HG02571 (cell line): Measurements from ENCODE around the gene DNAAF1.

Experiments
- ATAC-seq: cut with Tn5 transposase; IDR thresholded peaks from one replicate; pipeline ENCODE4 v1.9.1; 2021; ENCODE audit warnings: mild to moderate bottlenecking, moderate library complexity; ENCODE audit not compliant: unreplicated experiment

The DNAAF1 gene

DNA sequence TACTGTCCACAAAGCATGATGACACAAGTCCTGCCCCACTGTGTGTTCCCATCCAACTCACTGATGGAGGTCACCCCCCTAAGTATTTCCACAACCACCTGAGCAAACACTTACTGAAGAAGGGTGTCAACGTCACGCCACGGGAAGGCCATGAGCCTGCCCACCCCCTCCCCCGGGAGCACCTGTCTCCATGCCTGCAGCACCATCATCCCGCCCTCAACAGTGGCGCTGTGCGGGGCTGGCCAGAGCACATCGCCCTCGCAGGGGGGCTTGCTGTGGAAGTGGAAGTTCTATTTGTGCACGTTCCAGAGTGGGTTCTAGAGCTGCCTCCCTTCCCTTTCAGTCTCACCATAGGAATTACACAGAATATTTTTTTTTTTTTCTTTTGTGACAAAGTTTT is 24.1 kb upstream of the DNAAF1 start:
- ATAC-seq, result no peak

DNA sequence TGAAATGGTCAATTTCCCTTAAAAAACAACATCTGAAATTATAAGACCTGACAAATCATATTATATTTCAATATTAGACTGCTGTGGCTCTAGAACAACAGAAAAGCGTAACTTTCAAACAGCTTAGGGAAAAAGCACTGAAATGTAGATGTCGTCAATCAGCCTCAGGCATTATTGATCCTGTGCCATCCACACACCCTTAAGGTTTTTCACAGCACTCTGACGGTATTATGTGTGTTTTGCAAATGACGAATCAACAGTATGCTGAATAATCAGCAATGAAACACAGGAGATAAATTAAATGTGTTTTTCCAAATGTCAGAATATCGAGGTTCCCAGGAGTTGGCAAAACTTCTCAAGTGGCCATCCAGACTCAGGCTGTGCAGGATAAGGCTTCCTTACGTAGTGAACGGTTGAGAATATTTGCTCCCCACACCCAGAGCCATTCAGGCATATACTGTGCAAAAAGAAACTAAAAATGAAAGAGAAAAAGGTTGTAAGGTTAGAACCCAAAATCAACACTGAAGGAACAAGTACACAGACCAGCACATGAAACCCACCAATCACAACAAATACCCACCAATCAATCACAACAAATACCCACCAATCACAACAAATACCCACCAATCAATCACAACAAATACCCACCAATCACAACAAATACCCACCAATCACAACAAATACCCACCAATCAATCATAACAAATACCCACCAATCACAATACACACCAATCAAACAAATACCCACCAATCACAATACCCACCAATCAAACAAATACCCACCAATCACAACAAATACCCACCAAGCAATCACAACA is 20.6 kb upstream of the DNAAF1 start:
- ATAC-seq, result no peak

DNA sequence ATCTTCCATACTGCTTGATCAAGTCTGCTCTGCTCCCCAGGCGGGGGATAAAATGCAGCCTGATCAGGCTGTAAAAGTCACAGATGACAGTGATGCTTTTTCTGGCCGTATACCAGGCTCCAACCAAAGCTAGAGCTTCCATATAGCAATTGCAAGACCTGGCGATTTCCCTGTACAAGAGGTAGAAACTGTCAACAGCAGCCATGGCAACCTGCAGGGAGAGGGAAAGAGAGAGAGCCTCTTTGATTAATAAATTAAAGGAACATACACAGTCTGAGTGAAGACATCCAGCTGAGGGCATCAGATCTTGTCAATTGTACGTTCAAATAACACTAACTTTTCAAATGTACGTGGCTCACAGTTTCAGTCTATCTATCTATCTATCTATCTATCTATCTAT is 14.0 kb upstream of the DNAAF1 start:
- ATAC-seq, result no peak

DNA sequence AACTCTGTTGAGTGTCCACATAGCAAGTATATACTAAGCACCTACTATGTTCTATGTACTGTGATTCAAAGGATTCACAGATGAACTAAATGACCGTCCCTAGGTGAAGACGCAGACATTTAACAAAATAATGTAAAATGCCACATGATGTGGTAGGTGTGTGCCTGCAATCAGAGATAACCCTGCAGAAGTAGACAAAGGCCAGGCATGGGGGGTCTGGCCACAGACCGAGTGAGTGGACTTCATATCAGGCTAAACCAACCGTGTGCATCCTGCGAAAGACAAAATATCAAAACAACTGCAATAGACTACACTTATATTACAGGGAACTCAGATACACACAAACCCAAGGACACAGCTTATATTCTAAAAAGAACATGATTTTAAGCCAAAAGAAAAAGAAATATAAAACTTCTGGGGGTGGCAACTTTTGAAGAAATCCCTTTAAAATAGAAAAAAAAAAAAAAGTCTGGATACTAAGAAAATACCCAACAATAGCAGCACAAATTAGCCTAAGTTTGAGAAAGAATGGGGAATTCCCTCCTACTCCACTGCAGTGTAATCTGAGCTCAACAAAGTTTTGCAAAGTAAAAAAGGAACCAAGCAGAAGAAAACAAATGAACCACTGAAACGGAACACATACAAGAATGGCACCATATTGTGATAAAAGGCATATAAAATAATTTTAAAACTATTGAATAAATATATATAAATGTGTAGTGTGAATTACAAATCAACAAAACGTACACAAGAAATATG is 12.4 kb upstream of the DNAAF1 start:
- no peak for ATAC-seq

DNA sequence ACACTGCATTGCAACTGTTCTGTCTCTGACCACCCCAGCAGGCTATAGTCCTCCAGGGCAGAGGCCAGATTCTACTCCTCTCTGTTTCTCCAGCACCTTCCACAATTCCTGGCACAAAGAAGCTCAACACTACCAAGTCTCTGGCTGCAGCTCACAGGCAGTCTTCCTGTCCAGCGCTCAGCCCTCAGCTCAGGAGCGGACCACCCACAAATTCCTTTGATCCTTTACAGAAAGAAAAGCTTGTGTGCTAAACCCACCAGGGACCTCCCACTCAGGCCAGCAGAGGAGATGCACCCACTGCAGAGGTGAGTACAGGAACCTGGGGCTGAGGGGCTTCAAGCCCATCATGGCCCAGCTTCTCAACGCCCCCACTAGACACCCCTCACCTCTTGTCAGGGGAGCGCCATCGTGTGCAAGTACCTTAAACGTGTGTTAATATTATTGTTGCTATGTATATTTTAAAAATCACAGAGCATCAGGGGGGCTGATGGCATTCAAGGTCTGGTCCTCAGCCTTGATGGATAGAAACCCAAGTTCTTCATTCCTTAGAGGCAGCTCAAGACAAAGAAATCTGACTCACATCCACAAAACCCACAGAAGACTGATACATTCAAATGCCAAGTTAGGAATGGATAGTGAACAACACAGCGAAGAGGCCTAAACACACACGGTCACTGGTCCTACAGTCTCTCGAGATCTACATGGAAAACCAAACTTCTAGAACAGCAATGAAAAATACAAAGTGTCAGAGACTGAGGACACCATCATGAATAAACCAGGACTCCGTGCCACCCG is 8.6 kb upstream of the DNAAF1 start:
- no peak for ATAC-seq

DNA sequence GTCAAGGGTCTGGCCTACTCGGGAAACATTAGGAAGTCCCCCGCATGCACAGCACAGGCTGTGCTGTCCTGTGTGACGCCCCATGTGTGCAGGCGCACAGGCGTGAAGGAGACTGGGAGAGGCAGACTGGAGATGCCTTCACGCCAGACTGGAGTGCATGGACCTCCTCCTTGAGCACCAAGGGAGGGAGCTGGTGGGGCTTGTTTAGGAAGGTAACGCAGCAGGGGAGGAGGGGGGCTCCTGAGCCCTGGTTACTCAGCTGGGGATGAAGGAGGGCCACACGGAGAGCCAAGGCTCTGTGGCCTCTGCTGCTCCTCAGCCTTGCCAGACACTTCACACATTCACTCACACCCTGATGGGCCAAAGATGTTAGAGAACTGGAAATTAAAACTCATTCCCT is 7.8 kb upstream of the DNAAF1 start:
- ATAC-seq, result no peak

DNA sequence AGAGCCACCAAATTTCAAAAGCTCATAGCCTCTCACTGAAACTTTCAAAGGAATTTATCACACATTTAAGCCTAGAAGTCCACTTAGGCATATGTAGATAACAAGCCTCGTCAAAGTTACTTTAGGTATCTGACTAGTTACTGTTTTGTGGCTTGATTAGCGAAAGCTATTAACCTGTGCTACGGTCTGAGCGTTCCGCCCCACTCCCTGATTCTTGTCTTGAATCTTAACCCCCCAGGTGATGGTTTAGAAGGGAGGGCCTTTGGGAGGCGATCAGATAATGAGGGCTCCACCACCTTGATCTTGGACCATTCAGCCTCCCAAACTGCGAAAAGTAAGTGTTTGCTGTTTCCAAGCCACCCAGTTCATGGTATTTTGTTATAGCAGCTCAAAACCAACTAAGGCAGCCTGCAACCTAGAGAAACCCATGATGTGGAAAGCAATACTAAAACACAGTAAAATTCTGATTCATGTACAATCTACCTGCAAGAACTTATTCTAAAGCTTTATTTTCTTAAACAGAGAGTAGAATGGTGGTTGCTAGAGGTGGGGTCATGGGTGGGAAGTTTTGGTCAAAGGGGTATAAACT is 7.2 kb upstream of the DNAAF1 start:
- no peak for ATAC-seq

DNA sequence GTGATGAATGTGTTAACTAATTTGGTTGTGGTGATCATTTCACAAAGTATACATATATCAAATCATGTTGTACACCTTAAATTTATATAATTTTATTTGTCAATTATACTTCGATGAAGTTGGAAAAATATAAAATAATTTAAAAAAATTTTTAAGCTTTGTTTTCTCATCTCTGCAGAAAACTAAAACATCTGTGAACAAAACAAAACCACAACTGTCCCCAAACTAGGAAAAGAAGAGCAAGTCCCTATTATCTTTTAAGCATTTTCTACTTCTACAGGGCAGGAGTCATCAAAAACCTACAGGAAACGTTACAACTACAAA is 6.6 kb upstream of the DNAAF1 start:
- no peak for ATAC-seq

DNA sequence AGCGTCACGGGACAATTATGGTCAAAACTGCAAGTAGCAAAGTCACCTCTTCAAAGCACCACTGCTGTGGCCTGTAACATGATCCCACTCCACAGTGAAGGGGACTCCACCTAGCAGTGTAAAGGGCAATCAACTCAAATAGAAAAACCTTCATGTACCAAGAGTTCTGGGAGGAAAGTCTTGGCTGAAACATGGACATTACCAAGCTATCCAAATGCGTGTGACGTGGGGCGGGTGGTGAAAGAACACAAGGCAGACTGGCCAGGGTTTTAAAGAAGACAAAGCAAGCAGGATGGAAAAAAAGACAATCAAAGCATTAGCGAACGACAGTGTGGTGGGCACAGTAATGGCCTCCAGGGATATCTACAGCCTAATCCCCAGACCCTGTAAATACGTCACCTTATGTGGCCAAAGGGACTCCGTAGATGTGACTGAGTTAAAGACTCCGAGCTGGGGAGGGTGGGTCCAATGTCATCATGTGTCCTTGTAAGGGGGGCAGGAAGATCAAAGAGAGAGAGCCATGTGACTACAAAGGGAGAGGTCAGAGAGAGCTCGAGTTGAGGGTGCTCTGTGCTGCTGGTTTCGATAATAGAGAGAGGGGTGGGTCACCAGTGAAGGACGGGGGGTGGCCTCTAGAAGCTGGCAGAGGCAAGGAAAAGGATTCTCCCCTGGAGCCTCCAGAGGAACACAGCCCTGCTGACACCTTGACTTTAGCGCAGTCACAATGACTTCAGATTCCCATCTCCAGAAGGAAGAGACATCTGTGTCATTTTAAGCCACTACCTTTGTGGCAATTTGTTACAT is 6.1 kb upstream of the DNAAF1 start:
- ATAC-seq, result no peak

DNA sequence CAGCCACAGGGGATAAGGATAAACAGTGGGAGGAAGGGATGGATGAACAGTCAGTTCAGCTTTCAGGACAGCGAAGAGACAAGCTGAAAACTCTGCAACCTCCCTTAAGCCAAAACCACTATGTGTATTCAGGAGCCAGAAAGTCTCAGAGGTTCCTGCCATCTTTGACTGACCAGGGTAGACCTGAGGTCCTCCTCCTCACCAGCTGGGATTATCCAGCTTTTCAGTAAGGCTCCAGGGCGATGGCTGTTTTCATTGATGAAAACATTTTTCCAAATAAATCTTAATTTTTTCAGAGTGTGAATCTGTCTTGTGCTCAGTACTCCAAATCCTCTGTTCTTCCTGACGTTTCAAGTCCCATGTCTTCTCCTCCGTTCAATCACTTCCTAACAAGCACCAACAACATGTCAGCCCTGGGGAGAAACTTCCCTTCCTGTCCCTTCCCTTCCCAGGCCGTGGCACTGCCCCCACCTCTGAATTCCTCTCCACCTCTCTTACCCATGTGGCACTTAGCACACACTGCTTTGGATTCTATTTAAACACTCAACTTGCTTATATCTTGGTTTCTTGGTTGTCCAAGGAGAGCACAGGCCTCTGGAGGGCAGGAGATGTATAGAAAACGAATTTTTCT is 5.4 kb upstream of the DNAAF1 start:
- ATAC-seq, result no peak

DNA sequence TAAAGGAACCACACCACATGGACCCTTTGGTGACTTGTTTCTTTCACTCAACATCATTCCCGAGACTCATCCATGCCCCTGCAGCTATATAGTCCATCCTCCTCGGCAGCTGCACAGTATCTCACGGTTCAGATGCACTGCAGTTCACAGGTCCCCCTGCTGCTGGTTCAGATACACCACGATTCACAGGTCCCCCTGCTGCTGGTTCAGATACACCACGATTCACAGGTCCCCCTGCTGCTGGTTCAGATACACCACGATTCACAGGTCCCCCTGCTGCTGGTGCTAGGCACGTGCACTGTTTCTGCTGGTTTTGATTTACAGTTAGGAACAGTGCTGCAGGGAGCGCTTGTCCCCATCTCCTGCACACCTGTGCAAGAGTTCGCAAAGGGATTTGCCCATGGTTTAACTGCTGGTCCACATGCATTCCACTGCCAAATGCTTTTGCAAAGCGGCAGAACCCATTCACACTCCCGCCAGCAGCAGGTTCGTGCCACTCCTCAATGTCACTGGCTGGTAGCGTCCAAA is 3.9 kb upstream of the DNAAF1 start:
- ATAC-seq, result no peak

DNA sequence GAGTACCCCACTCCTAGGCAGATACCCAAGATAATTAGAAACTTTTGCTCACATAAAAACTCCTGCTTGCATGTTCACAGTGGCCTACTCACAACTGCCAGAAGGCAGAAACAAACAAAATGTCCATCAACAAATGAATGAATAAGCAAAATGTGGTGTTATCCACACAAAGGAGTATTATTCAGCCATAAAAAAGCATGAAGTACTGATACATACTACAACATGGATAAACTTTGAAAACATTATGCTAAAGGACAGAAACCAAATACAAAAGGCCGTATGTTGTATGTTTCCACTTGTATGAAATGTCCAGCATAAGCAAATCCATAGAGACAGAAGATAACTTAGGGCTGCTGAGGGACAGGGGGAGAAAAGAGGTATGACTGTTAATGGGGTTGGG is 2.0 kb upstream of the DNAAF1 start:
- ATAC-seq, result no peak

DNA sequence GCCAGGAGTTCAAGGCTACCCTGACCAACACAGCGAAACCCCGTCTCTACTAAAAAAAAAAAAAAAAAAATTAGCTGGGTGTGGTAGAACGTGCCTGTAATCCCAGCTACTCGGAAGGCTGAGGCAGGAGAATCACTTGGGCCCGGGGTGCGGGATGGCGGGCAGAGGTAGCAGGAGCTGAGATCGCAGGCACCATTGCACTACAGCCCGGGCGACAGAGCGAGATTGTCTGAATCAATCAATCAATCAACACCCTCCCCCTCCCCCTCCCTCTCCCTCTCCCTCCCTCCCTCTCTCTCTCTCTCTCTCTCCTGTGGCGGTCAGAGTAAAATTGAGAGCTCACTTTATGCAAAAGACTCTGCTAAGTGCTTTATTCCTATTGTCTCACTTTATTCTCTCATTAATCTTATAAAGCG is 1.3 kb upstream of the DNAAF1 start:
- ATAC-seq, result no peak

DNA sequence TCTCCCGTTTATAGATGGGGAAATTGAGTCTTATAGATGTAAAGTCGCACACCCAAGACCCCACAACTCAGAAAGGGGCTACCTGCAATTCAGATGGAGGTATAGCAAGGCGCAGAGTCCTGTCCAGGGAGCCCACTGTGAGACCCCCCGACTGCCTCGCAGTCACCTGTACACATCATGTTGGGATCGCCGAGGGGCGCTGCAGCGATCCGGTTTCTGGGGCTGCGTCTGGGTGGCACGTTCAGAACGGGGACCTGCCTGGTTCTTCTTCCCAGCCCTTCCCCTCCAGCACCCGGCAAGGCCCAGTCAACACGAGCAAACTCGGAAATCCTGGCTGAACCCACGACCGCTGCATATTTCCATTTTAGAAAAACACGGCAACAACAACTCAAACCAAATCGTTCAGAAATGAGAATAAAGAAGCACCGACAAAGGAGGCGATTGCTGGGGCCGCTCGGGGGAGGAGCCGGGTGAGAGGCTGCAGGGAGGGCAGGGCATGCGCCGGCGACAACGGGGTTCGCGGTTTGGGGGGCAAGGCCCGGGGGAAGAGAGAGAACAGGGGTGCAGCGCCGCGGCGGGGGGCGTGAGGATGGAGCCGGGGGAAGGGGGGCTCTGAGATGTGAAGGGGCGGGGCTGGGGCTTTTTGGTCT is 774 bp upstream of the DNAAF1 start:
- ATAC-seq, result no peak

DNA sequence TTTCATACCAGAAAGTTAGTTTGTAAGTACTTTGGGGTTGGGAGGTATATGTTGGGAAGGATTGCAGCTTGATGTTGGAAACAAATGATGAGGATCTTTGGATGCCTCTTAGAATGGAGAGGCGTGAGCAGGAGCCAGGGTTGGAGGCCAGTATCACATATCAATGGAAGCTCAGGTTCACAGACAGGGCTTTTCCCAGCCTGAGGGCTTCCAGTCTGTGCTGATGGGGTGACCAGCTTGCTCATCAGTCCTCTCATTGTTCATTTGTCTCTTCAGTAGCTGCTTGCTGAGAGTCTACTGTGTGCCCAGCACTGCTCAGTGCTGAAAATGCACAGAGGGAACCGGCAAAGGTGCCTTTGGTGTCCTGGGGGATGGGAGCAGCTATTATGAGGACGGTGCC is 5.8 kb downstream of the DNAAF1 start:
- no peak for ATAC-seq

DNA sequence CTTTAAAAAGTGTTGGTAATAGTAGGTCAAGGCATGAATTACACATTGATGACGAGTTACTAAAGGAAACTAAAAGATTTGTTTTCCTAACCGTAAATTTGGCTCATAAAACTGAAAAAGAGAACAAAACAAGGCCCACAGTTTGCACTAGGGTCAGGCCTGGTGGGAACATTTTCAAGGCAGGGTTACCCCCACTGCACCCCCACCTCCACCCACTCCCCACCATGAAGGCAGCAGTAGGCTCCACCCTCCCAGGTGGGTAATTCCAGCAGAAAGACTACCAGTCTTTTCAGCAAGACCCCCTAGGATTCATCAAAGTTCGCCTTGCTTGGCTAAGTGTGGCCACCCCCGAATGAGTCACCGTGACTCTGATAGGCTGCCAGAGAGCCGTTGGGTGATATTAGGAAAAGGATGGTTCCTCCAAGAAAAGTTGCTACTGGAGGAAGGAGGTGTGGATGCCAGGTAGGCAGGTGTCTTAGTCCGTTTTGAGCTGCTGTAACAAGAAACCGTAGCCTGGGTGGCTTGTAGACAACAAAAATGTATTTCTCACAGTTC is 8.6 kb downstream of the DNAAF1 start:
- no peak for ATAC-seq

DNA sequence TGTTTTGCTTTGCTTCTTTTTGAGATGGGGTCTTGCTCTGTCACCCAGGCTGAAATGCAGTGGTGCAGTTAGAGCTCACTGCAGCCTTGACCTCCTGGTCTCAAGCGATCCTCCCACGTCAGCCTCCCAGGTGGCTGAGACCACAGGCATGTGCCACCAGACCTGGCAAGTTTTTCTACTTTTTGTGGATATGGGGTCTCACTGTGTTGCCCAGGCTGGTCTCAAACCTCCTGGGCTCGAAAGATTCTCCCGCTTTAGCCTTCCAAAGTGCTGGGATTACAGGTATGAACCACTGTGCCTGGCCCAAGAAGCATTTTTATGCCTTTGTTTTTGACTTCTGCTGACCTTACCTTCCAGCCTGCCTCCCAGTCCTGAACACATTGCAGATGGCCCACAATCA is 10.1 kb downstream of the DNAAF1 start:
- no peak for ATAC-seq

DNA sequence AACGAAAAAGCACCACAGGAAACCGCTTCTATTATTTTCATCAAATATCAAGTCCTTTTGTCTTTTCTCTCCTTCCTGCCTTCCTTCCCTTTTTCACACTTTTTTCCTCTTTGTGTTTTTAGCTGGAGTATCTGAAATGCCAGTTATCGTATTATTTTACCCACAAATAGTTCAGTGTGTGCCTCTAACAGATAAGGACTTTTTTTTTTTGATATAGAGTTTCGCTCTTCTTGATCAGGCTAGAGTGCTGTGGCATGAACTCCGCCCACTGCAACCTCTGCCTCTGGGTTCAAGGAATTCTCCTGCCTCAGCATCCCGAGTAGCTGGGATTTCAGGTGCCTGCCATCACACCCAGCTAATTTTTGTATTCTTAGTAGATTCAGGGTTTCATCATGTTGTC is 10.7 kb downstream of the DNAAF1 start:
- no peak for ATAC-seq

DNA sequence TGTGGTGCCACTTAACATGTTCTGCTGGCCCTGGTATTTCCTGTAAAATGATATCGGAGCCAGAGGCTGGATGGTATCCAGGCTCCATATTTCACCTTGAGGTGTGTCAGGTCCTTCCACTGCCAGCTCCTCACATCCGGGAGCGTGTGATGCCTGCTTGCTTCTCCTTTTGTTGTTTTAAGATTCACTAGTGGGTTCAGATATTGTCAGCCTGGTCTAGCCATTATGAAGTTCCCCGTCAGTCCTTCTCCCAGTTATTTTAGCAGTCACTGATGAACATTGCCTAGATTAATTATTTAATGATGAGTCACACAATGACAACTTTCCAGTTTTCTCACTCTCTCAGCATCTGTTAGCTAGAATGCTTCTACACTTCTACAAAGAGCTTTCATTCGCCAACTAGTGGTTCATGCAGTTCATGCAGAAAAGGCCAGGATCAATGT is 11.3 kb downstream of the DNAAF1 start:
- no peak for ATAC-seq
